Measurements from ENCODE around the gene DPYD.

The DPYD gene

GRCh38 chr1:97926017-97926708, 5.3 kb upstream of the DPYD start:
- Histone ChIP-seq H3F3A (ENCODE audit: insufficient read depth) (0 out of 2 replicates have a peak, but pooled peaks cover 3% of the 10 kb centered on the region), H3K9me3 (ENCODE audit: insufficient read depth, low read length) (no peaks in the 10 kb centered on the region), H3K4me2 (ENCODE audit: low read depth, low read length, poor library complexity, severe bottlenecking) (no peak overlapping the region), H2AFZ (ENCODE audit: low read depth, low read length, severe bottlenecking) (no peak overlapping the region), H4K20me1 (ENCODE audit: low read depth, low read length) (no peaks in the 10 kb centered on the region), H3K79me2 (ENCODE audit: insufficient read depth, low read length) (no peaks in the 10 kb centered on the region), H3K27ac (ENCODE audit: low read depth, low read length) (no peak overlapping the region), H3K36me3 (ENCODE audit: low read length) (no peaks in the 10 kb centered on the region), H3K4me3 (ENCODE audit: insufficient read depth, low read length, poor library complexity, severe bottlenecking) (no peak overlapping the region), H3K9ac (ENCODE audit: low read length) (no peak overlapping the region), H3K9me2 (replicated peaks; ENCODE audit: insufficient read depth, low read length) (no peaks in the 10 kb centered on the region), H3K27me3 (ENCODE audit: low read length) (no peaks in the 10 kb centered on the region)
- no peak for TF ChIP-seq EZH2phosphoT487 (conservative IDR thresholded peaks at IDR 0.05; ENCODE audit: low read length)
- no peak for TF ChIP-seq CTCF (IDR thresholded peaks at IDR 0.05; ENCODE audit: insufficient read depth, low read length, poor library complexity, severe bottlenecking)

- H3K4me3 ChIP-seq (ENCODE audit: insufficient read depth, low read length, poor library complexity, severe bottlenecking) = no peak overlapping the region
- H3K27ac ChIP-seq (ENCODE audit: low read depth, low read length) = no peak overlapping the region
- no peak for TF ChIP-seq CTCF (IDR thresholded peaks at IDR 0.05; ENCODE audit: insufficient read depth, low read length, poor library complexity, severe bottlenecking)
- no peak for TF ChIP-seq EZH2phosphoT487 (conservative IDR thresholded peaks at IDR 0.05; ENCODE audit: low read length)
- H3K9me2 ChIP-seq (replicated peaks; ENCODE audit: insufficient read depth, low read length) = no peaks in the 10 kb centered on the region
- H2AFZ ChIP-seq (ENCODE audit: low read depth, low read length, severe bottlenecking) = no peak overlapping the region
- H3K36me3 ChIP-seq (ENCODE audit: low read length) = no peaks in the 10 kb centered on the region
- H3K4me2 ChIP-seq (ENCODE audit: low read depth, low read length, poor library complexity, severe bottlenecking) = no peak overlapping the region
- H3K9ac ChIP-seq (ENCODE audit: low read length) = no peak overlapping the region
- no peaks in the 10 kb centered on the region for H3K79me2 ChIP-seq (ENCODE audit: insufficient read depth, low read length)
- no peaks in the 10 kb centered on the region for H3K9me3 ChIP-seq (ENCODE audit: insufficient read depth, low read length)
- no peaks in the 10 kb centered on the region for H3K27me3 ChIP-seq (ENCODE audit: low read length)
- H3F3A ChIP-seq (ENCODE audit: insufficient read depth) = 0 out of 2 replicates have a peak, but pooled peaks cover 4% of the 10 kb centered on the region
- no peaks in the 10 kb centered on the region for H4K20me1 ChIP-seq (ENCODE audit: low read depth, low read length)
These were observed 4.3 kb upstream of the DPYD start for GRCh38 chr1:97925151-97925550.

- no peaks in the 10 kb centered on the region for H3K9me3 ChIP-seq (ENCODE audit: insufficient read depth, low read length)
- no peaks in the 10 kb centered on the region for H4K20me1 ChIP-seq (ENCODE audit: low read depth, low read length)
- no peak overlapping the region for H3K27ac ChIP-seq (ENCODE audit: low read depth, low read length)
- H3K9me2 ChIP-seq (replicated peaks; ENCODE audit: insufficient read depth, low read length) = no peaks in the 10 kb centered on the region
- H3K9ac ChIP-seq (ENCODE audit: low read length) = no peak overlapping the region
- no peaks in the 10 kb centered on the region for H3K27me3 ChIP-seq (ENCODE audit: low read length)
- H3K4me3 ChIP-seq (ENCODE audit: insufficient read depth, low read length, poor library complexity, severe bottlenecking) = no peak overlapping the region
- peaks cover 3% of the 10 kb centered on the region; the same call in 1 of the 2 replicates for H3K36me3 ChIP-seq (ENCODE audit: low read length)
- TF ChIP-seq CTCF (IDR thresholded peaks at IDR 0.05; ENCODE audit: insufficient read depth, low read length, poor library complexity, severe bottlenecking) = no peak
- no peak for TF ChIP-seq EZH2phosphoT487 (conservative IDR thresholded peaks at IDR 0.05; ENCODE audit: low read length)
- 0 out of 2 replicates have a peak, but pooled peaks cover 6% of the 10 kb centered on the region for H3K79me2 ChIP-seq (ENCODE audit: insufficient read depth, low read length)
- no peak overlapping the region for H3K4me2 ChIP-seq (ENCODE audit: low read depth, low read length, poor library complexity, severe bottlenecking)
- H2AFZ ChIP-seq (ENCODE audit: low read depth, low read length, severe bottlenecking) = no peak overlapping the region
- H3F3A ChIP-seq (ENCODE audit: insufficient read depth) = peaks cover 14% of the 10 kb centered on the region
These were observed 3.0 kb upstream of the DPYD start for GRCh38 chr1:97923811-97924210.

All from SU-DHL-6 (cell line).